Erythroblast (primary cell): ENCODE data around the gene TCL1A.

Experiments
- DNase-seq, 2 experiments: peaks; one replicate each; lab custom pipeline; 2025; lab: John Stamatoyannopoulos, UW
- GATA1 ChIP-seq: IDR thresholded peaks from 2 replicates; pipeline ENCODE4 v1.6.1; 2011; ENCODE audit warnings: low read depth, mild to moderate bottlenecking, control low read depth, low read length, moderate library complexity
- POLR2A ChIP-seq: IDR thresholded peaks from 2 replicates; pipeline ENCODE4 v1.6.1; 2011; ENCODE audit warnings: mild to moderate bottlenecking, low read length

TCL1A gene

GRCh38 chr14:95677179-95677835 is 36.6 kb downstream of the TCL1A start:
- TF ChIP-seq POLR2A: no peak
- no peak for TF ChIP-seq GATA1

GRCh38 chr14:95675486-95675885 is 38.4 kb downstream of the TCL1A start:
- TF ChIP-seq GATA1: no peak
- no peak for TF ChIP-seq POLR2A

More at GRCh38 chr14:95677179-95677835, 36.6 kb downstream of the TCL1A start:
- DNase-seq: no peak

GRCh38 chr14:95674613-95675012 is 39.3 kb downstream of the TCL1A start:
- TF ChIP-seq POLR2A (no peak), GATA1 (no peak)
- no peak for DNase-seq

More at GRCh38 chr14:95675486-95675885, 38.4 kb downstream of the TCL1A start:
- no peak for DNase-seq

GRCh38 chr14:95668235-95668772 is 45.6 kb downstream of the TCL1A start:
- no peak for TF ChIP-seq GATA1
- no peak for TF ChIP-seq POLR2A
- peak in 1 of 2 experiments; percentile 13 for DNase-seq

- TF ChIP-seq POLR2A (no peak), GATA1 (no peak)
- DNase-seq: no peak
These were observed 46.7 kb downstream of the TCL1A start for GRCh38 chr14:95667249-95667693.

GRCh38 chr14:95666450-95666849 is 47.5 kb downstream of the TCL1A start:
- no peak for DNase-seq

GRCh38 chr14:95665530-95665929 is 48.4 kb downstream of the TCL1A start:
- peak in 1 of 2 experiments; percentile 23 for DNase-seq

More at GRCh38 chr14:95666450-95666849, 47.5 kb downstream of the TCL1A start:
- TF ChIP-seq POLR2A: no peak
- no peak for TF ChIP-seq GATA1

- DNase-seq: no peak
- TF ChIP-seq GATA1: no peak
- TF ChIP-seq POLR2A: no peak
These were observed 49.4 kb downstream of the TCL1A start for GRCh38 chr14:95664546-95664945.

- DNase-seq: no peak
- TF ChIP-seq POLR2A (no peak), GATA1 (no peak)
These were observed 49.9 kb downstream of the TCL1A start for GRCh38 chr14:95664066-95664465.

GRCh38 chr14:95663226-95663797 is 50.6 kb downstream of the TCL1A start:
- TF ChIP-seq POLR2A: no peak
- TF ChIP-seq GATA1: no peak
- no peak for DNase-seq

- DNase-seq: no peak
- no peak for TF ChIP-seq POLR2A
- no peak for TF ChIP-seq GATA1
These were observed 51.3 kb downstream of the TCL1A start for GRCh38 chr14:95662376-95663186.

- TF ChIP-seq POLR2A (no peak), GATA1 (no peak)
- DNase-seq: no peak
These were observed 53.0 kb downstream of the TCL1A start for GRCh38 chr14:95660651-95661515.

GRCh38 chr14:95659990-95660385 is 53.9 kb downstream of the TCL1A start:
- DNase-seq: no peak
- TF ChIP-seq GATA1 (no peak), POLR2A (no peak)
